Neural cell (in vitro differentiated cells): ENCODE measurements around the gene ADPRS. TPM values are rescaled to one million over a fixed set of nuclear protein-coding genes. Genes with fewer than 3 reads are reported as not detected.

Experiments
- H2AFZ ChIP-seq: fragments of 200-600, 300-800 bp; sonication (generic), shearing (Covaris generic); 2 replicates; pipeline ENCODE4 v1.6.0; 2014; ENCODE audit warnings: low read depth, mild to moderate bottlenecking, antibody characterized with exemption, low read length, moderate library complexity
- H3F3A ChIP-seq: fragments of 200-600 bp; shearing (Covaris generic); 2 replicates; pipeline ENCODE4 v1.6.1; 2016; ENCODE audit warnings: mild to moderate bottlenecking, moderate library complexity, mixed read lengths, antibody characterized with exemption, low read length; ENCODE audit not compliant: insufficient read depth, poor library complexity, severe bottlenecking
- H3K27ac ChIP-seq: fragments of 200-600, 300-800 bp; sonication (generic), shearing (Covaris generic); 2 replicates; pipeline ENCODE4 v1.5.1; 2014; ENCODE audit warnings: mild to moderate bottlenecking, low read length, moderate library complexity
- H3K27me3 ChIP-seq: fragments of 300-800, 200-600 bp; sonication (generic), shearing (Covaris generic); 2 replicates; pipeline ENCODE4 v1.6.0; 2014; ENCODE audit warnings: mild to moderate bottlenecking, low read depth, low read length, moderate library complexity; ENCODE audit not compliant: insufficient read depth
- H3K36me3 ChIP-seq: fragments of 300-800, 200-600 bp; sonication (generic), shearing (Covaris generic); 2 replicates; pipeline ENCODE4 v1.5.1; 2014; ENCODE audit warnings: mild to moderate bottlenecking, antibody characterized with exemption, low read length, moderate library complexity; ENCODE audit not compliant: insufficient read depth
- H3K4me2 ChIP-seq: fragments of 300-800, 200-600 bp; sonication (generic), shearing (Covaris generic); 2 replicates; pipeline ENCODE4 v1.6.0; 2014; ENCODE audit warnings: mild to moderate bottlenecking, low read length
- H3K4me3 ChIP-seq: fragments of 300-800, 200-600 bp; sonication (generic), shearing (Covaris generic); 2 replicates; pipeline ENCODE4 v1.5.1; 2014; ENCODE audit warnings: mild to moderate bottlenecking, low read length, moderate library complexity
- H3K79me2 ChIP-seq: fragments of 200-600 bp; shearing (Covaris generic); replicated peaks from 2 replicates; pipeline ENCODE4 v1.6.0; 2014; ENCODE audit warnings: mild to moderate bottlenecking, low read length, moderate library complexity; ENCODE audit not compliant: insufficient read depth
- H3K9ac ChIP-seq: fragments of 300-800, 200-600 bp; sonication (generic), shearing (Covaris generic); 2 replicates; pipeline ENCODE4 v1.6.1; 2016; ENCODE audit warnings: mild to moderate bottlenecking, low read length, mixed read lengths
- H3K9me2 ChIP-seq: fragments of 200-600 bp; shearing (Covaris generic); 2 replicates; pipeline ENCODE4 v1.6.1; 2016; ENCODE audit warnings: mild to moderate bottlenecking, low read length, mixed read lengths; ENCODE audit not compliant: insufficient read depth
- H3K9me3 ChIP-seq: fragments of 200-600, 300-800 bp; sonication (generic), shearing (Covaris generic); 2 replicates; pipeline ENCODE4 v1.6.1; 2016; ENCODE audit warnings: mild to moderate bottlenecking, mixed run types, low read length, moderate library complexity, mixed read lengths
- H4K20me1 ChIP-seq: fragments of 200-600 bp; shearing (Covaris generic); 2 replicates; pipeline ENCODE4 v1.6.1; 2016; ENCODE audit warnings: mild to moderate bottlenecking, mixed run types; ENCODE audit not compliant: insufficient read depth
- EP300 ChIP-seq: fragments of 450-650 bp; conservative IDR thresholded peaks from 2 replicates; pipeline ENCODE4 v1.6.1; 2014; ENCODE audit warnings: antibody characterized with exemption, mild to moderate bottlenecking, moderate library complexity; ENCODE audit not compliant: poor library complexity, severe bottlenecking
- EZH2 ChIP-seq: fragments of 200-600, 300-800 bp; shearing (Covaris generic), sonication (generic); IDR thresholded peaks from 2 replicates; pipeline ENCODE4 v1.6.1; 2014; ENCODE audit warnings: antibody characterized with exemption, low read length, borderline replicate concordance, mild to moderate bottlenecking; ENCODE audit not compliant: insufficient read depth, poor library complexity, severe bottlenecking
- MXI1 ChIP-seq: fragments of 450-650 bp; conservative IDR thresholded peaks from 2 replicates; pipeline ENCODE4 v1.6.1; 2014; ENCODE audit warnings: antibody characterized with exemption, mild to moderate bottlenecking; ENCODE audit not compliant: poor library complexity, severe bottlenecking
- POLR2AphosphoS5 ChIP-seq: IDR thresholded peaks from 2 replicates; pipeline ENCODE4 v1.6.1; 2012
- RAD21 ChIP-seq: fragments of 450-650 bp; conservative IDR thresholded peaks from 2 replicates; pipeline ENCODE4 v1.6.1; 2014; ENCODE audit warnings: antibody characterized with exemption, mild to moderate bottlenecking, moderate library complexity
- SMC3 ChIP-seq: fragments of 450-650 bp; conservative IDR thresholded peaks from 2 replicates; pipeline ENCODE4 v1.6.1; 2014; ENCODE audit warnings: antibody characterized with exemption, mild to moderate bottlenecking, moderate library complexity; ENCODE audit not compliant: poor library complexity
- TAF1 ChIP-seq: IDR thresholded peaks from 2 replicates; pipeline ENCODE4 v1.6.1; 2012; ENCODE audit warnings: low read depth
- polyA plus RNA-seq: library from polyadenylated mRNA; depleted of rRNA; stranded (reverse); fragments of >200 nt; gene quantifications from 2 replicates; pipeline ENCODE4 v1.2.3, GENCODE V29; 2014
- TF ChIP-seq, protein P1 (sequence below): IDR thresholded peaks from 2 replicates; pipeline ENCODE4 v1.6.1; 2012; ENCODE audit warnings: borderline replicate concordance
- TF ChIP-seq, protein P2 (sequence below): fragments of 450-650 bp; IDR thresholded peaks from 2 replicates; pipeline ENCODE4 v1.5.1; 2014; ENCODE audit warnings: antibody characterized with exemption, mild to moderate bottlenecking, moderate library complexity; ENCODE audit not compliant: poor library complexity, severe bottlenecking

Gene ADPRS
- polyA plus RNA-seq, 1 donor from 2014 or later, result 66.7 TPM

DNA sequence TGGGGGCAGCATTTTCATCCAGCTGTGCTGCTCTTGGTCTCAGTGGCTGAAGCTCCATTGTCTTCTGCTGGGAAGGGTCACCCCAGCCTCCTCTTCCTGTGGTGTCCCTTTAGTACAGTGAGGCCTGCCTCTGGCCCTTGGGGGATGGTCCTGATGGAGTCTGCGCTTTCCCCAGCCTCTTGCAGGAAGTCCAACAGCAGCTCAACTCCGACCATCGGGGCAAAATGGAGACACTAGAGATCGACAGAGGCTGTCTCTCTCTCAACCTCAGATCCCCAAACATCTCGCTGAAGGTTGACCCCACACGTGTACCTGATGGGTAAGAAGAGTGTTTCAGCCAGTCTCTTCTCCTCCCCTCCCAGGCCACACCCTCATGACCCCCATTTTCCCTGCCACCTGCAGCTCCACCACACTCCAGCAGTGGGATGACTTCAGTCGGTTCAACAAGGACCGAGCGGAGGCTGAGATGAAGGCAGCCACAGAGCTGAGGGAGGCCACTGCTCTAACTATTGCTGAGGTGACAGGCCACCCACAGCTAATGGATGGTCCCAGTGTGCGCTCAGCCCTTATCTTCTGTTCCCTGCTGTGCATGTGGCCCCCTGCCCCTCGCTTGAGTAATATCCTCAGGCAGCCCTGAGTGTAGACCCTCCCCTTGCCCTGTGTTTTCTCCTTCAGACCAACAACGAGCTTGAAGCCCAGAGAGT is 2.0 kb upstream of the ADPRS start:
- H3K4me2 ChIP-seq, result no peak overlapping the region
- H3K9me2 ChIP-seq, result no peaks in the 10 kb centered on the region
- TF ChIP-seq EZH2 (no peak), EP300 (no peak), RAD21 (no peak), POLR2AphosphoS5 (no peak), TAF1 (no peak), MXI1 (no peak), SMC3 (no peak)
- TF ChIP-seq, protein P1, sequence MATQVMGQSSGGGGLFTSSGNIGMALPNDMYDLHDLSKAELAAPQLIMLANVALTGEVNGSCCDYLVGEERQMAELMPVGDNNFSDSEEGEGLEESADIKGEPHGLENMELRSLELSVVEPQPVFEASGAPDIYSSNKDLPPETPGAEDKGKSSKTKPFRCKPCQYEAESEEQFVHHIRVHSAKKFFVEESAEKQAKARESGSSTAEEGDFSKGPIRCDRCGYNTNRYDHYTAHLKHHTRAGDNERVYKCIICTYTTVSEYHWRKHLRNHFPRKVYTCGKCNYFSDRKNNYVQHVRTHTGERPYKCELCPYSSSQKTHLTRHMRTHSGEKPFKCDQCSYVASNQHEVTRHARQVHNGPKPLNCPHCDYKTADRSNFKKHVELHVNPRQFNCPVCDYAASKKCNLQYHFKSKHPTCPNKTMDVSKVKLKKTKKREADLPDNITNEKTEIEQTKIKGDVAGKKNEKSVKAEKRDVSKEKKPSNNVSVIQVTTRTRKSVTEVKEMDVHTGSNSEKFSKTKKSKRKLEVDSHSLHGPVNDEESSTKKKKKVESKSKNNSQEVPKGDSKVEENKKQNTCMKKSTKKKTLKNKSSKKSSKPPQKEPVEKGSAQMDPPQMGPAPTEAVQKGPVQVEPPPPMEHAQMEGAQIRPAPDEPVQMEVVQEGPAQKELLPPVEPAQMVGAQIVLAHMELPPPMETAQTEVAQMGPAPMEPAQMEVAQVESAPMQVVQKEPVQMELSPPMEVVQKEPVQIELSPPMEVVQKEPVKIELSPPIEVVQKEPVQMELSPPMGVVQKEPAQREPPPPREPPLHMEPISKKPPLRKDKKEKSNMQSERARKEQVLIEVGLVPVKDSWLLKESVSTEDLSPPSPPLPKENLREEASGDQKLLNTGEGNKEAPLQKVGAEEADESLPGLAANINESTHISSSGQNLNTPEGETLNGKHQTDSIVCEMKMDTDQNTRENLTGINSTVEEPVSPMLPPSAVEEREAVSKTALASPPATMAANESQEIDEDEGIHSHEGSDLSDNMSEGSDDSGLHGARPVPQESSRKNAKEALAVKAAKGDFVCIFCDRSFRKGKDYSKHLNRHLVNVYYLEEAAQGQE, result no peak
- TF ChIP-seq, protein P2, sequence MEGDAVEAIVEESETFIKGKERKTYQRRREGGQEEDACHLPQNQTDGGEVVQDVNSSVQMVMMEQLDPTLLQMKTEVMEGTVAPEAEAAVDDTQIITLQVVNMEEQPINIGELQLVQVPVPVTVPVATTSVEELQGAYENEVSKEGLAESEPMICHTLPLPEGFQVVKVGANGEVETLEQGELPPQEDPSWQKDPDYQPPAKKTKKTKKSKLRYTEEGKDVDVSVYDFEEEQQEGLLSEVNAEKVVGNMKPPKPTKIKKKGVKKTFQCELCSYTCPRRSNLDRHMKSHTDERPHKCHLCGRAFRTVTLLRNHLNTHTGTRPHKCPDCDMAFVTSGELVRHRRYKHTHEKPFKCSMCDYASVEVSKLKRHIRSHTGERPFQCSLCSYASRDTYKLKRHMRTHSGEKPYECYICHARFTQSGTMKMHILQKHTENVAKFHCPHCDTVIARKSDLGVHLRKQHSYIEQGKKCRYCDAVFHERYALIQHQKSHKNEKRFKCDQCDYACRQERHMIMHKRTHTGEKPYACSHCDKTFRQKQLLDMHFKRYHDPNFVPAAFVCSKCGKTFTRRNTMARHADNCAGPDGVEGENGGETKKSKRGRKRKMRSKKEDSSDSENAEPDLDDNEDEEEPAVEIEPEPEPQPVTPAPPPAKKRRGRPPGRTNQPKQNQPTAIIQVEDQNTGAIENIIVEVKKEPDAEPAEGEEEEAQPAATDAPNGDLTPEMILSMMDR, result no peak
- H3K36me3 ChIP-seq, result no peaks in the 10 kb centered on the region
- H3K27ac ChIP-seq, result no peak overlapping the region
- no peak overlapping the region for H3K4me3 ChIP-seq
- no peak overlapping the region for H3K9ac ChIP-seq
- H4K20me1 ChIP-seq, result no peaks in the 10 kb centered on the region
- H3K9me3 ChIP-seq, result no peaks in the 10 kb centered on the region
- H3K79me2 ChIP-seq, result peaks cover 16% of the 10 kb centered on the region
- no peaks in the 10 kb centered on the region for H3K27me3 ChIP-seq
- no peak overlapping the region for H2AFZ ChIP-seq
- no peaks in the 10 kb centered on the region for H3F3A ChIP-seq

DNA sequence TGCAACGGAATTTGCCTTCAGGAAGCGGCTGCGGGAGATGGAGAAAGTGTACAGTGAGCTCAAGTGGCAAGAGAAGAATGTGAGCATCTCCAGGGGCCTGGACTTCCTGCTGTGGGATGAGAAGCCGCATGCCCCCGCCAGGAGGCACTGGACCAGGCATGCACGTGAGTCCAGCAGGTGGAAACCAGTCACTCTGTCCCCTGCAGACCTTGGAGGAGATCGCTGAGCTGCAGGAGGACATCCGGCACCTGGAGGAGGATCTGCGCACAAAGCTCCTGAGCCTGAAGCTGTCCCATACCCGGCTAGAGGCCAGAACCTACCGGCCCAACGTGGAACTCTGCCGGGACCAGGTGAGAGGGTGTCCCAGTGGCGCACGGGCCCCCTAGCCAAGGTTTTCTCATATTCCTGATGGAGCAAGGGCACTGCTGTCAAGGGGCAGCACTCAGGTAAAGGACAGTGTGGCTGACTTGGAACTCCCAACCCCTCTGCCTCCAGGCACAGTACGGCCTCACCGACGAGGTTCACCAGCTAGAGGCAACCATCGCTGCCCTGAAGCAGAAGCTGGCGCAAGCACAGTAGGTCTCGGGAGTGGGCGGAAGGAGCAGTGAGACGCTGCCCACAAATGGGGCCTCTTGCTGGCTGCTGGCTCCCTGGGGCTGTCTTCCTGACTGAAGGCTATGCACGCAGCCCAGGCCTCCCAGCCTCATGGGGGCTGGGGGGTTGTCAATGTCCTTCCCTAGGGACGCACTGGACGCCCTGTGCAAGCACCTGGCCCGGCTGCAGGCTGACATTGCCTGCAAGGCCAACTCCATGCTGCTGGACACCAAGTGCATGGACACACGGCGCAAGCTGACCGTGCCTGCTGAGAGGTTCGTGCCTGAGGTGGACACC is 1.2 kb upstream of the ADPRS start:
- Histone ChIP-seq H3K79me2 (peaks cover 16% of the 10 kb centered on the region), H3K9me2 (no peaks in the 10 kb centered on the region), H3K9ac (no peak overlapping the region), H3K4me2 (no peak overlapping the region), H4K20me1 (no peaks in the 10 kb centered on the region), H3K36me3 (no peaks in the 10 kb centered on the region), H2AFZ (no peak overlapping the region), H3K27ac (no peak overlapping the region), H3K4me3 (no peak overlapping the region), H3F3A (no peaks in the 10 kb centered on the region), H3K9me3 (no peaks in the 10 kb centered on the region), H3K27me3 (no peaks in the 10 kb centered on the region)
- TF ChIP-seq EP300, result no peak
- TF ChIP-seq EZH2, result no peak
- TF ChIP-seq SMC3, result no peak
- TF ChIP-seq, protein P2, result no peak
- no peak for TF ChIP-seq POLR2AphosphoS5
- TF ChIP-seq MXI1, result no peak
